Measurements from ENCODE around the gene STAT3.
"Not testable (repeated sequence)": the region's sequence is repeated elsewhere in the genome, so short reads cannot be mapped to it uniquely, and the experiment has no call there.

The STAT3 gene

DNA sequence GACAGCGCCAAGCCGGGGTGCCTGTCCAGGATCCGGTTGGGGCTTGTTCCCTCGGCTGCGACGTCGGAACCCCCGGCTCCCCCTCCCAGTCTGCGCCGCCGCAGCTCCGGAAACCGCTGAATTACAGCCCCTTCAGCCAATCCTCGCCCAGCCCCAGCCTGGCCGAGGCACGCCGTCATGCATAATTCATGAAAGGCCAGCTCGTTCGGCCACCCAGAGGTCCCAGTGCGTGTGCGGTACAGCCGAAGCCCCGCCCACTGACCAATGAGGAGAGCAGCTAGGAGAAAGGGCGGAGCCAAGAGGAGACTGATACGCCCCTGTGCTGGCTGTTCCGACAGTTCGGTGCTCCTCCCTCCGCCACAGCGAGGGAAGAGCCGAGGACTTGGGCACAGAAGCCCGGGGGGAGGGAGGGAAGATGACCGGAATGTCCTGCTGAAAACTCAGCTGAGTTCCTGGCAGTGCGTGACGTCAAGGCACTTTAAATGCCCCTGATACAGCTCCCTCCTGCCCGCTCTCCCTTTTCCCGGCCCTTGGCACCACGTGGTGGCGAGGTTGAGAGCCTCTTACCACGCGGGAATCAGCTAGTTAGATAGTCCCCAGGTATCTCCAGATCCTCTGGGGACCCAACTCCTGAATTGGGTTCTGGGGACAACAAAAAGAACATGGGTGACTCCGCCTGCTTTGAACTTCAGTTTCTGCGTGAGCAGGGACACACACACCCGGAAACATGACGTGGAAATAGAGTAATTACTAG lies at the start of gene STAT3:
STAT3 (minus strand) TSS at position 62 of the 754 bp plus-strand sequence. CDS start 39,926 bp downstream, outside the sequence.
- peak; percentile 95 to 100 (median 100) for DNase-seq

GRCh38 chr17:42436391-42436790 lies 48.1 kb upstream of the STAT3 start:
- DNase-seq, result peak in 2 of 58 donors; percentile 4 to 22

DNA sequence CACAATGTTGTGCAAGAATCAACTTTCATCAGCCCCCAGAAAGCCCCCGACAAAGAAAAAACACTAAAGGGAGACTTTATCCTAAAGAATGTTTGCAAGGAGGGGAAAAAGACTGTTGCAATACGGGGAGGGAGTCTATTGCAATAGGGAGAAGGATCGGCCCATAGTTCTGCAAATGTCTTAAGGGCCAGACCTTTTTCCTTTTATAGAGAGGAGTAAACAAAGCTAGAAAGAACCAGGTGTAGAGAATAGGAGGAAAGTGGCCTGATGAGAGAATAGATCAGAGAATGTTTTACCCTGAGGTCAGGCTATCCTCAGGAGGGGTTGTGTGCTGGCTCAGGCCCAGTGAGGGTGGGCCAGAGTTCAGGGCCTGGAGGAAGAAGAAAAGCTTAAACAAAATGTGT lies 43.5 kb upstream of the STAT3 start:
- DNase-seq, result no peak

GRCh38 chr17:42429726-42430447 lies 41.6 kb upstream of the STAT3 start:
- no peak for DNase-seq

DNA sequence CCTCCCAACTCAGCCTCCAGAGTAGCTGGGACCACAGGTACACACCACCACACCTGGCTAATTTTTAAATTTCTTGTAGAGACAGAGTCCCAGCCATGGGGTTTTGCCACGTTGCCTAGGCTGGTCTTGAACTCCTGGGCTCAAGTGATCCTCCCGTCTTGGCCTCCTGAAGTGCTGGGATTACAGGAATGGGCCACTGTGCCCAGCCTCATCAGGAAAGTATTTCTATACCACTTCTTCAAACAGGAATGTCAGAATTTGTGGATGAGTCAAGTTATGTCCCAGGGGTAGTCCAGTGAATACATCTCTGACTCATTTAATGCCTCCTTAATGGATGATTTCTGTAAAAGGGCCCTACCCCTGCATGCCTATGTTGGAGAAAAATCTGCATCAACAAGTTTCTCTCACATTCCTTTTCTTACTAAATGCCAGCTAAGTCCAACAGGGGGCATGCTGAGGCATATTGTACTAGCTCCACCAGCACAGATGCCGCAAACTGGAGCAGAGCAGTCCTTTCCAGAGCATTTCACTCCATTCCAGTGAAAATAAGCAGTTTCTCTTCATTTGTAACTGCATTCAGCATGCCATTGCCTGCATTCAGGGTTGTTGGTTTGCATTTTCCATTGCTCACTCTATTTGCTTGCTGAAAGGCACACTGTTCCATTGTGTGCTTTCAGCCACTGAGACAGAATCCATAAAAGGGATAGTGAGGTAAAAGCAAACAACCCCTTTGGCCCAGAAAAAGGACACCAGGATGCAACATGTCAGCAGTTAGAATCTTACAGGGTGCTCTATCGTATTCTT lies 40.1 kb upstream of the STAT3 start:
- peak in 44 of 58 donors; percentile 4 to 77 (median 35) for DNase-seq

- DNase-seq, result no peak
Observed at GRCh38 chr17:42424991-42425610, 36.9 kb upstream of the STAT3 start.

DNA sequence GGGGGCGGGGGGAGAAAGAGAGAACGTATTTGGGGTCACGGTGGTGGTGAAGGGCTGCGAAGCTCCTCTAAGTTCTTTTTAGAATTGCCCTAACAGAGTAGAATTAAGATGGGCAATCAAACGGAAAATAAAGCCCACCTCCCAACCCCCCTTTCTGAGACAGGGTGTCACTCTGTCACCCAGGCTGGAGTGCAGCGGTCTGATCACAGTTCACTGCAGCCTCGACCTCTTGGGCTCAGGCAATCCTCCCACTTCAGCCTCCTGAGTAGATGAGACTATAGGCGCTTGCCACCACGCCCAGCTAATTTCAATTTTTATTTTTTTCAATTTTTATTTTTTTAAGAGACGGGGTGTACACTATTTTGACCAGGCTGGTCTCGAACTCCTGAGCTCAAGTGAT lies 35.5 kb upstream of the STAT3 start:
- no peak for DNase-seq

DNA sequence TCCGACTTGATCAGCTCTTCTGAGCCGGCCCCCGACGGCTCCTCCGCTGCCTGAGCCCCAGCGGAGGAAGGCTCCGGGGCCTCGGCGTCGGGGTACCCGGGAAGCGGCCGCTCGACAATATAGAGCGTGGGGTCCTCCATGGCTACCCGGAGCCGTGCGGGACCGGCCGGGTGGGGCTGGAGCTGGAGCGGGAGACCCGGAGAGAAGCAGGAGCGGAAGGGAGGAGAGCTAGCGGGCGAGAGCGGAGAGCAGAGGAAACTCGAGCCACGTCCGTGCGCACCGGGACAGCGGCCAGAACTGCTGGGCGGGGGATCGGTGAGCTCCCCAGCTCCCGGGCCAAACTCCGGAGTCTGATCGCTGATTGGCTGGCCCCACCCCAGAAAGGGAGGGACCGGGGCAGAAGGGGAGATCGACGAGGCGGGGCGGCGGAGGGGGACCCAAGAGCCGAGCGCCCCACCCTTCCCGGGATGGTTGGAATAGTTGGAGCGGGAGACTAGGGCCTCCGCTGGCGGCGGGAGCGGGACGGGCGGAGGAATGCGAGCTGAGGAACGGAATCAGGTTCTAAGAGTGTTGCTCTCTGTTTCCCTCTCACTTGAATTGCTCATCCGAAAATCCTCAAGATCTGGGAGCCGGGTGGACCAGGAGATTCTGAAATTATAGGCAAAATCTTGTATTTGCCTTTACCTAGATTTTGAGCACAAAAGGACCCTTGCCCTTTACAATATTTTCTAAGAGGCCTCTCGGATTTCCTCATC lies 34.9 kb upstream of the STAT3 start, which contains the start of gene CAVIN1:
CAVIN1 (minus strand) TSS at position 299 of the 755 bp plus-strand sequence; CDS start at position 140, 159 bp downstream.
- peak in 55 of 58 donors; percentile 26 to 96 (median 75) for DNase-seq

GRCh38 chr17:42422412-42422957 lies 34.2 kb upstream of the STAT3 start:
- peak in 2 of 58 donors; percentile 12 to 28 for DNase-seq

- peak in 3 of 58 donors; percentile 14 to 41 (median 36) for DNase-seq
Observed at GRCh38 chr17:42421507-42422338, 33.5 kb upstream of the STAT3 start.

- DNase-seq, result no peak
Observed at GRCh38 chr17:42421136-42421506, 32.9 kb upstream of the STAT3 start.

DNA sequence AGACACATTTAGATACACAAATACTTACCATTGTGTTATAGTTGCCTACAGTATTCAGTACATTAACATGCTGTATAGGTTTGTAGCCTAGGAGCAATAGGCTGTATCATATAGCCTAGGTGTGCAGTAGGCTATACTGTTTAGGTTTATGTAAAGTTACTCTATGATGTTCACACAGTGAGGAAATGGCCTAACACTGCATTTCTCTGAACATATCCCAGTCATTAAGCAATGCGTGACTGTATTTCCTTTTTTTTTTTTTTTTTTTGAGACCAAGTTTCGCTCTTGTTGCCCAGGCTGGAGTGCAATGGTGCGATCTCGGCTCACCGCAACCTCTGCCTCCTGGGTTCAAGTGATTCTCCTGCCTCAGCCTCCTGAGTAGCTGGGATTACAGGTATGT lies 29.7 kb upstream of the STAT3 start:
- DNase-seq, result not testable (repeated sequence)

GRCh38 chr17:42414704-42415409 lies 26.6 kb upstream of the STAT3 start:
- DNase-seq, result no peak

GRCh38 chr17:42413464-42414040 lies 25.3 kb upstream of the STAT3 start:
- DNase-seq, result no peak

GRCh38 chr17:42411905-42412679 lies 23.9 kb upstream of the STAT3 start:
- no peak for DNase-seq

DNA sequence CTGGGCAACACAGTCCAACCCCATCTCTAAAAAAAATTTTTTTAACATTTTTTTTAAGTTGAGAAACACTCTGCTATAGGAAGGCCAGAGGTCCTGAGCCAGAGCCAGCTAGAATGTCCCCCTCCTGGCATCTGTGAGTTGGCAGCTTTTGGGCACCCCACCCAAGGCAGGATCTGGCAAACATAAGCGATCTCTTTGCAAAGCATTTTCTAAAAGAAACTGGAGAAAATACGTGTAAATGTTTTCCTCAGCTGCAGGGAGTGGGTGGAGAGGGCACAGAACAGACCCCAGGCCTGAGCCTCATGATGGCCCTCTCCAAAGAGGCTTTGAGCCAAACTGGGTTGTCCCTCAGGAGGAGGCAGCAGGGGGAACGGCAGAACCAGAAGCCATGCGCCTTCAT lies 23.1 kb upstream of the STAT3 start:
- DNase-seq, result no peak

DNA sequence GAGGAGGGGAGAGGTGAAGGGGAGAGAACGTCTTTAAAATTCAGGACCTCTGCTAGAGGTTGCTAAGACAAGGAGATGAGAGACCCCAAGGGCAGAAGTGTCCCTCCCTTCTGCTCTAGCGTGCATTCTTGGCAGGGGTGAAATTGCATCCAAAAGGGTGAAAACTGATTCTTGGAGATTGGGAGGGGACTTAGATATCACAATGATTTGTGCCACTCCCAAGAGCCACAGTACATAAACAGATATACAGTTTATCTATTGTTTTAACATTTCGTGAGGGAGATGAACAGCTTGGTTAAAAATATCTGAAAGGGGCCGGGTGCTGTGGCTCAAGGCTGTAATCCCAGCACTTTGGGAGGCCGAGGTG lies 22.1 kb upstream of the STAT3 start:
- DNase-seq, result no peak

Measured in anterior cingulate cortex (tissue), 58 donors.